Astrocyte of the cerebellum (primary cell): Measurements from ENCODE around the gene PPP6R2.

Experiments used
- DNase-seq: peaks from one replicate; pipeline ENCODE4 v3.0.0-alpha.2; 2011; ENCODE audit warnings: low read depth
- H3K4me3 ChIP-seq: 2 replicates; pipeline ENCODE4 v1.5.1; 2011; ENCODE audit warnings: mild to moderate bottlenecking, low read depth, low read length, moderate library complexity
- CTCF ChIP-seq: IDR thresholded peaks from 2 replicates; pipeline ENCODE4 v1.5.1; 2012; ENCODE audit warnings: low read length, low read depth, moderate library complexity, mild to moderate bottlenecking; ENCODE audit errors: missing control alignments
- in situ Hi-C: cut with HindIII; loops from 2 replicates; pipeline ENCODE4 v1.10.0; 2017; ENCODE audit warnings: low sequenced_read_pairs

PPP6R2 gene

GRCh38 chr22:50337262-50338041, 5.7 kb upstream of the PPP6R2 start:
- in situ Hi-C loops: no loop called here

GRCh38 chr22:50338042-50338573, 5.0 kb upstream of the PPP6R2 start:
- no peak overlapping the region for H3K4me3 ChIP-seq
- DNase-seq: no peak
- TF ChIP-seq CTCF: no peak
- in situ Hi-C loops: no loop called here

More at GRCh38 chr22:50337262-50338041, 5.7 kb upstream of the PPP6R2 start:
- TF ChIP-seq CTCF: no peak
- no peak overlapping the region for H3K4me3 ChIP-seq
- DNase-seq: no peak

- H3K4me3 ChIP-seq: no peak overlapping the region
- no peak for TF ChIP-seq CTCF
- no peak for DNase-seq
- in situ Hi-C loops: no loop called here
Observed at GRCh38 chr22:50338860-50339462, 4.2 kb upstream of the PPP6R2 start.

- in situ Hi-C loops: no loop called here
- H3K4me3 ChIP-seq: no peak overlapping the region
- DNase-seq: no peak
- TF ChIP-seq CTCF: no peak
Observed at GRCh38 chr22:50339945-50340879, 2.9 kb upstream of the PPP6R2 start.

GRCh38 chr22:50341977-50342650, 1.0 kb upstream of the PPP6R2 start:
- H3K4me3 ChIP-seq: peak overlapping the region; percentile 75
- peak; percentile 97 for TF ChIP-seq CTCF
- DNase-seq: peak; percentile 63
- in situ Hi-C loops: no loop called here

GRCh38 chr22:50343541-50343935, 411 bp downstream of the PPP6R2 start:
- in situ Hi-C loops: no loop called here
- DNase-seq: no peak

More at GRCh38 chr22:50343541-50343935, 411 bp downstream of the PPP6R2 start:
- H3K4me3 ChIP-seq: peak overlapping the region; percentile 75
- no peak for TF ChIP-seq CTCF
